ENCODE data around the gene SLC9B2.

SLC9B2 gene

GRCh38 chr4:103097112-103097511 is 20.6 kb upstream of the SLC9B2 start:
- no peak for TF ChIP-seq CTCF (IDR thresholded peaks at IDR 0.05; ENCODE audit: control extremely low read depth, extremely low read depth, low read depth, missing control alignments)
- POLR2A ChIA-PET: no interaction called here
- no peak for DNase-seq (ENCODE audit: extremely low spot score)
- CTCF ChIA-PET: interaction anchor here (7.8 kb wide), 1 partner anchor 6 kb away, joined by 55 read pairs; no protein-coding TSS in a partner anchor

- no peak for DNase-seq (ENCODE audit: extremely low spot score)
- ChIA-PET POLR2A (no interaction called here), CTCF (interaction anchor here (0.8 to 8.4 kb wide), 8 partner anchors 12 to 663 kb away, joined by 3 to 128 read pairs (median 4); partner anchors contain the start of gene SLC9B2)
- no peak for TF ChIP-seq CTCF (IDR thresholded peaks at IDR 0.05; ENCODE audit: control extremely low read depth, extremely low read depth, low read depth, missing control alignments)
Measured at GRCh38 chr4:103095080-103095479, 18.5 kb upstream of the SLC9B2 start.

GRCh38 chr4:103092245-103092644 is 15.7 kb upstream of the SLC9B2 start:
- TF ChIP-seq CTCF (IDR thresholded peaks at IDR 0.05; ENCODE audit: control extremely low read depth, extremely low read depth, low read depth, missing control alignments): no peak
- no peak for DNase-seq (ENCODE audit: extremely low spot score)
- ChIA-PET CTCF (interaction anchor here (0.6 to 8.4 kb wide), 38 partner anchors 9 to 835 kb away, joined by 3 to 128 read pairs (median 5); partner anchors contain the start of genes BDH2 and SLC9B2), POLR2A (no interaction called here)

- POLR2A ChIA-PET: no interaction called here
Measured at GRCh38 chr4:103091601-103092223, 15.2 kb upstream of the SLC9B2 start.

GRCh38 chr4:103089481-103089880 is 12.9 kb upstream of the SLC9B2 start:
- CTCF ChIA-PET: interaction anchor here (0.5 to 8.4 kb wide), 4 partner anchors 11 to 463 kb away, joined by 3 to 128 read pairs (median 58); partner anchors contain the start of genes BDH2 and SLC9B2
- no peak for DNase-seq (ENCODE audit: extremely low spot score)
- TF ChIP-seq CTCF (IDR thresholded peaks at IDR 0.05; ENCODE audit: control extremely low read depth, extremely low read depth, low read depth, missing control alignments): no peak
- POLR2A ChIA-PET: no interaction called here

More at GRCh38 chr4:103091601-103092223, 15.2 kb upstream of the SLC9B2 start:
- DNase-seq (ENCODE audit: extremely low spot score): peak; percentile 30
- peak; percentile 65 for TF ChIP-seq CTCF (IDR thresholded peaks at IDR 0.05; ENCODE audit: control extremely low read depth, extremely low read depth, low read depth, missing control alignments)
- CTCF ChIA-PET: interaction anchor here (0.6 to 8.4 kb wide), 47 partner anchors 9 to 834 kb away, joined by 3 to 128 read pairs (median 4); partner anchors contain the start of genes BDH2 and SLC9B2

- POLR2A ChIA-PET: no interaction called here
- no peak for TF ChIP-seq CTCF (IDR thresholded peaks at IDR 0.05; ENCODE audit: control extremely low read depth, extremely low read depth, low read depth, missing control alignments)
- CTCF ChIA-PET: no interaction called here
- no peak for DNase-seq (ENCODE audit: extremely low spot score)
Measured at GRCh38 chr4:103086551-103086950, 10.0 kb upstream of the SLC9B2 start.

All from GM10248 (cell line).